IMR-90 (cell line): ENCODE data around the gene GABARAPL1. TPM values are rescaled to one million over a fixed set of nuclear protein-coding genes. Genes with fewer than 3 reads are reported as not detected.

ENCODE experiments used
- ATAC-seq: fragments of 200-7000 bp; cut with Tn5 transposase; 2 replicates; pipeline ENCODE4 v1.9.1; 2020; ENCODE audit warnings: low read depth, mild to moderate bottlenecking, moderate library complexity
- BruUV-seq: library from RNA; stranded (reverse); fragments of 400-500 nt; replicated peaks from 2 replicates; lab custom pipeline; 2021; lab: Mats Ljungman, UMichigan
- CTCF ChIA-PET: fragments of 300-600 bp; formaldehyde crosslinking; extraction: SDS; loops from one replicate; lab custom pipeline; 2021; ENCODE audit warnings: antibody characterized with exemption; lab: Yijun Ruan, JAX
- POLR2A ChIA-PET: fragments of 300-600 bp; sonication (Branson Sonifier 250); formaldehyde crosslinking; loops from one replicate; lab custom pipeline; 2022; ENCODE audit warnings: antibody characterized with exemption; ENCODE audit not compliant: unreplicated experiment; lab: Charles Lee
- DNase-seq: peaks from one replicate; pipeline ENCODE4 v3.0.0; 2013
- H2AFZ ChIP-seq: replicated peaks from 2 replicates; pipeline ENCODE3; 2013; ENCODE audit warnings: low read length, mild to moderate bottlenecking; ENCODE audit not compliant: poor library complexity
- H2AK5ac ChIP-seq: 2 replicates; pipeline ENCODE4 v1.6.1; 2013; ENCODE audit warnings: low read depth, low read length, inconsistent platforms
- H2AK9ac ChIP-seq: replicated peaks from 2 replicates; pipeline ENCODE3; 2013; ENCODE audit warnings: mild to moderate bottlenecking, low read depth, low read length, moderate library complexity; ENCODE audit not compliant: poor library complexity
- H2BK120ac ChIP-seq: 2 replicates; pipeline ENCODE4 v1.6.1; 2013; ENCODE audit warnings: low read depth, low read length, inconsistent platforms
- H2BK15ac ChIP-seq: 3 replicates; pipeline ENCODE4 v1.6.1; 2013; ENCODE audit warnings: low read depth, low read length, inconsistent platforms
- H2BK20ac ChIP-seq: 2 replicates; pipeline ENCODE4 v1.6.1; 2013; ENCODE audit warnings: low read depth, mild to moderate bottlenecking, inconsistent platforms, low read length, moderate library complexity
- H2BK5ac ChIP-seq: 2 replicates; pipeline ENCODE4 v1.6.1; 2013; ENCODE audit warnings: mild to moderate bottlenecking, low read depth, low read length, inconsistent platforms; ENCODE audit not compliant: poor library complexity, severe bottlenecking
- H3K14ac ChIP-seq: replicated peaks from 2 replicates; pipeline ENCODE4 v1.6.1; 2013; ENCODE audit warnings: low read depth, low read length, inconsistent platforms
- H3K18ac ChIP-seq: 2 replicates; pipeline ENCODE4 v1.6.1; 2013; ENCODE audit warnings: low read depth, low read length, control low read depth
- H3K23ac ChIP-seq: 2 replicates; pipeline ENCODE4 v1.6.1; 2013; ENCODE audit warnings: low read depth, low read length, inconsistent platforms
- H3K27ac ChIP-seq: 2 replicates; pipeline ENCODE4 v1.5.1; 2013; ENCODE audit warnings: mild to moderate bottlenecking, control low read depth, low read length; ENCODE audit not compliant: insufficient read depth
- H3K27me3 ChIP-seq: 2 replicates; pipeline ENCODE4 v1.6.1; 2013; ENCODE audit warnings: low read length; ENCODE audit not compliant: control insufficient read depth, insufficient read depth
- H3K36me3 ChIP-seq: 2 replicates; pipeline ENCODE4 v1.6.1; 2013; ENCODE audit warnings: low read length, mixed read lengths; ENCODE audit not compliant: control insufficient read depth, insufficient read depth
- H3K4ac ChIP-seq: 2 replicates; pipeline ENCODE4 v1.6.1; 2013; ENCODE audit warnings: low read depth, low read length, inconsistent platforms
- H3K4me1 ChIP-seq: 2 replicates; pipeline ENCODE4 v1.6.1; 2013; ENCODE audit warnings: low read length, mixed read lengths; ENCODE audit not compliant: control insufficient read depth, insufficient read depth
- H3K4me2 ChIP-seq: 2 replicates; pipeline ENCODE4 v1.6.1; 2013; ENCODE audit warnings: low read depth, mild to moderate bottlenecking, control low read depth, low read length, moderate library complexity
- H3K4me3 ChIP-seq: 2 replicates; pipeline ENCODE4 v1.5.1; 2013; ENCODE audit warnings: low read depth, mild to moderate bottlenecking, control low read depth, low read length, moderate library complexity; ENCODE audit not compliant: insufficient read depth
- H3K56ac ChIP-seq: 2 replicates; pipeline ENCODE4 v1.6.1; 2013; ENCODE audit warnings: low read length, inconsistent platforms; ENCODE audit not compliant: insufficient read depth; ENCODE audit errors: extremely low read depth
- H3K79me1 ChIP-seq, 2 experiments: 2 replicates each; pipeline ENCODE4 v1.6.1; 2013; ENCODE audit warnings: low read length in 2 of 2, inconsistent platforms in 1 of 2, low read depth in 1 of 2
- H3K9ac ChIP-seq: 2 replicates; pipeline ENCODE4 v1.6.1; 2013; ENCODE audit warnings: low read depth, low read length, control low read depth
- H3K9me1 ChIP-seq: 2 replicates; pipeline ENCODE4 v1.6.1; 2013; ENCODE audit warnings: low read length, inconsistent platforms; ENCODE audit not compliant: insufficient read depth
- H3K9me3 ChIP-seq: 2 replicates; pipeline ENCODE4 v1.6.1; 2013; ENCODE audit warnings: low read length; ENCODE audit not compliant: control insufficient read depth, insufficient read depth
- H4K20me1 ChIP-seq: 2 replicates; pipeline ENCODE4 v1.6.1; 2013; ENCODE audit warnings: low read length, inconsistent platforms; ENCODE audit not compliant: insufficient read depth
- H4K5ac ChIP-seq: 2 replicates; pipeline ENCODE4 v1.6.1; 2013; ENCODE audit warnings: mild to moderate bottlenecking, low read depth, low read length, control low read depth
- H4K8ac ChIP-seq, 2 experiments: 2 replicates each; pipeline ENCODE4 v1.6.1; 2013; ENCODE audit warnings: low read depth in 2 of 2, low read length in 2 of 2, control low read depth in 1 of 2, inconsistent platforms in 1 of 2
- H4K91ac ChIP-seq: 2 replicates; pipeline ENCODE4 v1.6.1; 2013; ENCODE audit warnings: low read depth, low read length, inconsistent platforms; ENCODE audit not compliant: insufficient read depth
- CEBPB ChIP-seq: IDR thresholded peaks from 2 replicates; pipeline ENCODE4 v1.6.1; 2012; ENCODE audit warnings: low read depth, low read length, improper control_type of control experiment
- CHD1 ChIP-seq: IDR thresholded peaks from 2 replicates; pipeline ENCODE4 v1.6.1; 2012; ENCODE audit warnings: low read depth, low read length, improper control_type of control experiment
- CTCF ChIP-seq: conservative IDR thresholded peaks from 2 replicates; pipeline ENCODE4 v1.5.1; 2012; ENCODE audit warnings: mild to moderate bottlenecking, low read depth, low read length, improper control_type of control experiment
- FOS ChIP-seq: fragments of 150-350 bp; IDR thresholded peaks from 2 replicates; pipeline ENCODE4 v1.6.1; 2016; ENCODE audit warnings: low read depth, low read length
- MAFK ChIP-seq: IDR thresholded peaks from 2 replicates; pipeline ENCODE4 v1.6.1; 2012; ENCODE audit warnings: low read depth, low read length, improper control_type of control experiment
- MAZ ChIP-seq: IDR thresholded peaks from 2 replicates; pipeline ENCODE4 v1.6.1; 2012; ENCODE audit warnings: low read depth, mild to moderate bottlenecking, low read length, improper control_type of control experiment, moderate library complexity, borderline replicate concordance
- MXI1 ChIP-seq: IDR thresholded peaks from 2 replicates; pipeline ENCODE4 v1.6.1; 2012; ENCODE audit warnings: low read depth, mild to moderate bottlenecking, low read length, moderate library complexity, borderline replicate concordance
- NFE2L2 ChIP-seq: fragments of 150-350 bp; IDR thresholded peaks from 2 replicates; pipeline ENCODE4 v1.6.1; 2016; ENCODE audit warnings: low read depth, mild to moderate bottlenecking, low read length
- POLR2A ChIP-seq: IDR thresholded peaks from 2 replicates; pipeline ENCODE4 v1.6.1; 2012; ENCODE audit warnings: mild to moderate bottlenecking, low read depth, low read length
- RAD21 ChIP-seq: IDR thresholded peaks from 2 replicates; pipeline ENCODE4 v1.6.1; 2012; ENCODE audit warnings: low read length, improper control_type of control experiment
- RCOR1 ChIP-seq: IDR thresholded peaks from 2 replicates; pipeline ENCODE4 v1.6.1; 2012; ENCODE audit warnings: mild to moderate bottlenecking, low read length, improper control_type of control experiment; ENCODE audit not compliant: insufficient replicate concordance
- RFX5 ChIP-seq: IDR thresholded peaks from 2 replicates; pipeline ENCODE4 v1.8.0; 2012; ENCODE audit warnings: low read depth, mild to moderate bottlenecking, low read length, moderate library complexity
- SMC3 ChIP-seq: fragments of 150-350 bp; IDR thresholded peaks from 2 replicates; pipeline ENCODE4 v1.6.1; 2016; ENCODE audit warnings: low read depth, mild to moderate bottlenecking, antibody characterized with exemption, low read length, moderate library complexity
- USF2 ChIP-seq: fragments of 150-350 bp; IDR thresholded peaks from 2 replicates; pipeline ENCODE4 v1.6.1; 2017; ENCODE audit warnings: mild to moderate bottlenecking, antibody characterized with exemption, low read length, low read depth
- WGBS, 2 experiments: methylation state at CpG; one replicate each; pipeline versions ENCODE4 v1.1.5 to v1.1.7; 2013; ENCODE audit warnings: missing lambda C conversion rate in 2 of 2; ENCODE audit not compliant: insufficient read length in 1 of 2; ENCODE audit errors: extremely low coverage in 2 of 2; 5-methylcytosine and 5-hydroxymethylcytosine counted together
- dilution Hi-C: fragments of 300-500 bp; cut with HindIII; formaldehyde crosslinking; loops from one replicate; pipeline ENCODE4 v1.14.3; 2018; ENCODE audit warnings: low sequenced_read_pairs; ENCODE audit not compliant: unreplicated experiment
- in situ Hi-C: fragments of 300-500 bp; cut with MboI; formaldehyde crosslinking; loops from 3 replicates; pipeline ENCODE4 v1.14.3; 2019; ENCODE audit warnings: low sequenced_read_pairs, inconsistent platforms, mixed read lengths
- intact Hi-C: fragments of 100-400 bp; cut with micrococcal nuclease; formaldehyde crosslinking; loops from 2 replicates; pipeline ENCODE4 v1.10.0; 2022
- polyA plus RNA-seq, 3 experiments: library from polyadenylated mRNA; depleted of rRNA; stranded (reverse); fragments of >200 nt; gene quantifications; 2 replicates each; pipeline ENCODE4 v1.2.3, GENCODE V29; 2012; ENCODE audit warnings: low replicate concordance in 1 of 3
- total RNA-seq: library from RNA; depleted of rRNA; stranded (reverse); fragments of >200 nt; gene quantifications from 2 replicates; pipeline ENCODE4 v1.2.3, GENCODE V29; 2012

Gene GABARAPL1
- total and polyA plus RNA-seq, 2 of the 4 experiments (the other 2 are of a cell fraction), result 51.6 to 93.6 TPM

- intact Hi-C loops, result no loop called here
- dilution Hi-C loops, result no loop called here
- POLR2A ChIA-PET, result no interaction called here
Observed at GRCh38 chr12:10197879-10198278, 14.8 kb upstream of the GABARAPL1 start.

More at GRCh38 chr12:10197879-10198278, 14.8 kb upstream of the GABARAPL1 start:
- DNase-seq (no peak), ATAC-seq (no peak)
- Histone ChIP-seq H3K79me1 (no peaks in the 10 kb centered on the region), H2AK5ac (peak overlapping the region; percentile 24; the same call in 1 of the 2 replicates), H3K27ac (no peak overlapping the region), H3K9me1 (no peaks in the 10 kb centered on the region), H4K5ac (no peak overlapping the region), H2BK120ac (no peak overlapping the region; the same call in 1 of the 2 replicates), H3K4me2 (no peak overlapping the region), H3K27me3 (no peaks in the 10 kb centered on the region), H3K9me3 (no peaks in the 10 kb centered on the region), H4K8ac (no peak overlapping the region), H3K18ac (no peak overlapping the region), H2AK9ac (no peak overlapping the region), H2BK5ac (no peak overlapping the region), H2BK15ac (no peak overlapping the region), H3K4ac (no peak overlapping the region), H2AFZ (no peak overlapping the region), H4K91ac (no peak overlapping the region), H2BK20ac (no peak overlapping the region), H3K9ac (no peak overlapping the region), H3K14ac (no peak overlapping the region), H3K36me3 (no peaks in the 10 kb centered on the region), H3K4me3 (no peak overlapping the region), H3K23ac (no peak overlapping the region), H4K20me1 (no peaks in the 10 kb centered on the region), H3K56ac (no peak overlapping the region), H3K4me1 (no peaks in the 10 kb centered on the region)
- WGBS, 2 experiments, result no CpG with 5 or more reads among the region's 5 CpGs
- CTCF ChIA-PET, result no interaction called here
- TF ChIP-seq MXI1 (no peak), USF2 (no peak), POLR2A (no peak), SMC3 (no peak), MAZ (no peak), CHD1 (no peak), RFX5 (no peak), MAFK (no peak), RCOR1 (no peak), CTCF (no peak), CEBPB (no peak), NFE2L2 (no peak), RAD21 (no peak), FOS (no peak)
- in situ Hi-C loops, result no loop called here
- BruUV-seq, result no TSS peak
